Eye (tissue), 1 donor: ENCODE measurements around the gene SLC44A5.
"Not testable (repeated sequence)": the region's sequence is repeated elsewhere in the genome, so short reads cannot be mapped to it uniquely, and the experiment has no call there.

Experiments
- DNase-seq: peaks from one replicate; pipeline ENCODE4 v3.0.0-alpha.2; 2015

SLC44A5 gene

DNA sequence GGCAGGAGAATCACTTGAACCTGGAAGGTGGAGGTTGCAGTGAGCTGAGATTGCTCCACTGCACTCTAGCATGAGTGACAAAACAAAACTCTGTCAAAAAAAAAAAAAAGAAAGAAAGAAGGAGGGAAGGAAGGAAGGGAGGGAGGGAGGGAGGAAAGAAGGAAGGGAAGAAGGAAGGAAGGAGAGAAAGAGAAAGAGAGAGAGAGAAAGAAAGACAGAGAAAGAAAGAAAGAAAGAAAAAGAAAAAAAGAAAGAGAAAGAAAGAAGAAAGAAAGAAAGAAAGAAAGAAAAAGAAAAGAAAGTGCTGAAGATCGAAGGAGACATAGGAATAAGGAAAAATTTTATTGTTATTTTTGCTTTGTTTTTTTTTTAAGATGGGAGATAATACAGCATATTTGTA lies 166.7 kb downstream of the SLC44A5 start:
- no peak for DNase-seq

DNA sequence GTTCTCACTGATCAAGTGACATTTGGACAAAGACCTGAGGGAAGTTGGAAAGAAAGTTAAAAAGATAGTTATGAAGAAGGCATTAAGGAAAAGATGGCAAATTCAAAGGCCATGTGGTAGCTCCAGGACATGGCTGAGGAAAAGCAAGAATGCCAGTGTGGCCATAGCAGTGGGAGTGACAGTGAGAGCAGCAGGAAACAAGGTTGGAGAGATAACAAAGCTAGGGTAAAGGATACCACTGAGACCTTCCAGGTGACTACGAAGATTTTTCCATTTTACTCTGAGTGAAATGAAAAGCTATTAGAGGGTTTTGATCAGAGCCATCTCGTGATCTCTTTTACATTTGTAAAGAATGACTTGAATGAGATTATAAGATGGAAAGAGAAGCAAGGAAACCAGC lies 170.6 kb downstream of the SLC44A5 start:
- DNase-seq: no peak

DNA sequence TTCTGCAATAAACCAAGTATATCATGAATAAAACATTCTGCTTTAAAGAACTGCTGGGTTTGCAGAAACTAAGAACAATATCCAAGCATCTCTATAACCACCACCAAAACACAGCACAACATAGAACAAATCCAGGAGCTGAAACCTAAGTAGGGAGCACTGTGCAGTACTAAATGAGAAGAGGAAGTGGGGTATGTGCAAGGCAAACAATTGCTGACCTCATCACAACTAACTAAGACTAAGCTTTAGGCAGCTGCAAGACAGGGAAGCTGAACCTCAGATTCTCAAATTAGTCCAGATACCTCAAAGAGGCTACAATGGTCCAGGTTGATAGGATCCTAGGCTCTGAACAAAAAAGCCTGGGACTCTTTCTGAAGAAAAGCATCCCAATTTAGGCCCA lies 172.6 kb downstream of the SLC44A5 start:
- no peak for DNase-seq

DNA sequence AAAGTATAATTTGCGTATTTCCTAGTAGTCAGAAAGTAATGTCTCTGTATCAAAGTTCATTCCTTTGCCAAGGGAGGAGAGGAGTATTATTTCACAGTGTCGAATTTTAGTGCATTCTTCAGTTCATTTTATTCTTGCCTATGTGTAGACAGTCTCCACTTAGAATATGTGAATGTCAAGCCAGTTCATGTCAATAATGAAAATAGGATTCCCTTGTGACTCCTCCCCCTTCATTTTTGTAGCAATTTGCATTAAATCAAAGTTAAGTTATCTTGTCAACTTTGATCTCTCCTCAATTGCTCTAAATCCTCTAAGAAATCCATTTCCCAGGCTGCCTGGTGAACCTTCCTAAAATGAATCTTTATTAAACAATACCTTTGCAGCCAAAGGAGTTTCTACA lies 179.1 kb downstream of the SLC44A5 start:
- no peak for DNase-seq

DNA sequence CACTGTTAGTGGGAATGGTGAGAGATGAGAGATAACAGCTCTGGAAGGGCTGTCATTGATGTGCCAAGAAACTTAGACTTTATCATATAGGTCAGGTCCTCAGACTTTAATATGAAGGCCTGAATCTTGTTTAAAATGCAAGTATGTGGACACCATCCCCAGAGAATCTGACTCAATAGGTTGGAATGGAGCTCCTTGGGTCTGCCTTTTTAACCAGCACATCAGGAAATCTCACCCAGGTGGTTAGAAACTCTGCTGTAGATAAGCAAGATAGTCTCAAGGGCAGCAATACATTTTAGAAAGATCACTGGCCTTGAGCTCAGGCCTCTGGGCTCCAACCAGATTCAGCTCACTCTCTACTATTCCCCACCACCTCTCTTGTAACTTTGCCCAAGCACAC lies 180.4 kb downstream of the SLC44A5 start:
- DNase-seq: no peak

DNA sequence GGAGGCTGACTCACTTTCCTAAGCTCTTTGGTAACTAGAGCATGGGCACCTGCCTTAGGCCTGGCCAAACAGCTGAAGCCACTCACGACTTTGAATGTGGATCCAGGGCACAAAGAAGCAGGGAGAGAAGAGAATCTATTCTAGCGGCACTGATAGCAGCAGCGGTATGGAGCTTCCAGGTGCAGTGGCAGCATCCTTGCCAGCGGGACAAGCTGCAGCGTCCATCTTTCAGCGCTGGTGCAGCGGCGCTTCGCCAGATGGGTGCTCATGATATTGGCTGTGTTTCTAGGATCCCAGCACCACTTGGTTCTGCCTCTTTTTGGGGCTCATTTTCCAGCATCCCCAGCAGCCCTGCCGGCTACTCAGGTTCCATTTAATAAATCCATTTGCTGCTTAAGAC lies 184.2 kb downstream of the SLC44A5 start:
- no peak for DNase-seq

DNA sequence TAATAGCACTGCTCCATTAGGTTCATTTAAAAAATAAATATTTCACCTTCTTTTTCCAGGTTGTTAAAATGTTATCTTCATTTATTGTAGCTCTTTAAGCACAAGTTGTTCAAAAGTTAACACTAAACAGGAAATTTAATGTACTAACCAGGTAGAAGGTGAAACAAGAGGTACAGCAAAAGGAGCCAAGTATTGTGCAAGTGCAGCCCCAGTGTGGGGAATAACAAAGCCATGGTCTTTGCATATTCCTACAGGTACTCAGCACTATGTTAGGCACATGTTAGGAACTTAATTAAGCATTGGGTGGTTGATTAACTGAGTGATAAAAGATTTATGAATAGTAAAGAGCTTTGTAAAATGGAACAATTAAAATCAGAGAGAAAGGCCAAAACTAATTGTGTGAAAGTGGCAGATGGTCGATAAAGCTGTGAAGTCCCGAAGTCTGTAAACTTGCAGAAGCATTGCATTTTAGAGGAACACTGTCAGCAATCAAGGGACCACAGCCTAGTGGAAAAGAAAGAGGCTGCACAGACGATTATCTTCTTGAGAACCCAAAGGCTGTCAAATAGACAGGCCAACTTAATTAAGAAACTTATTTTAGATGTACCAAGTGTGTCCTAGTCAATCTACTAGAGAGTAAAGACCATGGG lies 185.8 kb downstream of the SLC44A5 start:
- no peak for DNase-seq

DNA sequence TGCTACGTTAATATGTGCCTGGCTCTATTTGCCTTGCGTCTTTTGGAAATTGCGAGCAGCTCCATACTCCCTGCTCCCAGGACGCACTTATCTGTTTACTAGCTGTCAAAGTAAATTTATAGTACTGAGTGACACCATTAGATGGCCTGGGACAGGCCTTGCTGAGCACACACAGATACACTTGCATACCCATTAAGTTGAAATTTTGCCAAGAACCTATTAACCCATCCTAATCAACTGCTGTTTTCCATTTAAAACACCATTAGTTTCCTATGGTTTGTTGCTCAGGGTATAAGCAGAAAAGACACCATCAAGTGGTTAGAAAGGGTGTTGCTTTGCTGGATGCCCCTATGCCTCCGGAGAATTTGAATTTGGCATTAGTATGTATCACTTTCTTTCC lies 187.3 kb downstream of the SLC44A5 start:
- peak; percentile 35 for DNase-seq

DNA sequence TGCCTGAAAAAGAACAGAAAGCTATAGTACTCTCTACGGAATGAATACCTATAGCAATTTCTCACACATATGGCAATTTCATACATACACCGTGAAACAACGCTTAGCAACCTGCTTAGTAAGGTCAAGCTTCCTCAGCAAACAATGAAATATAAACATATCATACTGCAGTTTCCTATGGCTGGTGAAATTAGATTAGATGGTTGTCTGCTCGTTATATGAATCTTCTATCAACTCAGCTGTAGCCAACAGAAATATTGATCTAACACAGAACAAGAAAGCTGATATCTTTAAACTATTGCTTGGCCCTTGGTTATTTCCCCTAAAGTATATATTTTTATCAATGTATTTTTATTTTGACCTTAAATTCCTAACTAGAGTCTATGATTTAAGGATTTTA lies 187.8 kb downstream of the SLC44A5 start:
- DNase-seq: peak; percentile 9

DNA sequence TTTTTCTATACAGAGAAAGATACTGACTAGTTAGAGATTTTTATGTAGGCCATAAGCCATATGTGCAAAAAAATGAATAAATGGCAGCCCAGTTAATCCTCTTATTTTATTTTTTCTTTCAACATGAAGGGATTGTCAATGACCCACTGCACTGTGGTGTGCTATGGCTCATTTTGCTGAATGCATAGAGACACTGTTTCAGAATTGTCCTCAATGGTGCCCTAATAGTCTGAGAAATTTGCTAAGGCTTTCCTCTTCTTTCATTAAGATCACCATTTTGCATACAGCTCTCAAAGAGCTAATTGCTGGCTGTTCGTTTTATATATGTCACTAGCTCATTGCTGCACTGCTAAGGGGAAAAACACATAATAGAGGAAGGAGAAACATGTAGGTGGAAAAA lies 189.5 kb downstream of the SLC44A5 start:
- DNase-seq: no peak

DNA sequence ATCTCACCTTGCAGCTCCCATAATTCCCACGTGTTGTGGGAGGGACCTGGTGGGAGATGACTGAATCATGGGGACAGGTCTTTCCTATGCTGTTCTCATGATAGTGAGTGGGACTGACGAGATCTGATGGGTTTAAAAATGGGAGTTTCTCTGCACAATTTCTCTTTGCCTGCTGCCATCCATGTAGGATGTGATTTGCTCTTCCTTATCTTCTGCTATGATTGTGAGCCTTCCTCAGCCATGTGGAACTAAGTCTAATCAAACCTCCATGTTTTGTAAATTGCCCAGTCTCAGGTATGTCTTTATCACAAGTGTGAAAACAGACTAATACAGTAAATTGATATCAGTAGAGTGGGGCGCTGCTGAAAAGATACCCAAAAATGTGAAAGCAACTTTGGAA lies 195.7 kb downstream of the SLC44A5 start:
- DNase-seq: no peak

DNA sequence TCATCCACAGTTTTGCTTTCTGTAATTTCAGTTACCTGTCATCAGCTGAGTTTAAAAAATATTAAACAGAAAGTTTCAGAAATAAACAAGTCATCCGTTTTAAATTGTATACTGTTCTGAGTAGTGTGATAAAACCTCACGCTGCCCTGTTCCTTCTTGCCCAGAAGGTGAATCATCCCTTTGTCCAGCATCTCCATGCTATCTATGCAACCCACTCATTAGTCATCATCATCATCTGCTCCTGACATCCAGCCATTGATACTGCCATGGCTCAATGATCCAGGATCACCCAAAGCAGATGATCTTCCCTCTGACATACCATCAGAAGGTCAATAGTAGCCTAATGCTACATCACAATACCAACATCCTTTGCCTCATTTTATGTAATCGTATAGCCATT lies 198.3 kb downstream of the SLC44A5 start:
- no peak for DNase-seq

DNA sequence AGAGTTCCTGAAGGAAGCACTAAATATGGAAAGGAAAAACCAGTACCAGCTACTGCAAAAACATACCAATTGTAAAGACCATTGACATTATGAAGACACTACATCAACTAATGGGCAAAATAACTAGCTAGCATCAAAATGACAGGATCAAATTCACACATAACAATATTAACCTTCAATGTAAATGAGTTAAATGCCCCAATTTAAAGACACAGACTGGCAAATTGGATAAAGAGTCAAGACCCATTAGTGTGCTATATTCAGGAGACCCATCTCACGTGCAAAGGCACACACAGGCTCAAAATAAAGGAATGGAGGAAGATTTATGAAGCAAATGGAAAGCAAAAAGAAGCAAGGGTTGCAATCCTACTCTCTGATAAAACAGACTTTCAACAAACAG lies 206.2 kb downstream of the SLC44A5 start:
- not testable (repeated sequence) for DNase-seq

DNA sequence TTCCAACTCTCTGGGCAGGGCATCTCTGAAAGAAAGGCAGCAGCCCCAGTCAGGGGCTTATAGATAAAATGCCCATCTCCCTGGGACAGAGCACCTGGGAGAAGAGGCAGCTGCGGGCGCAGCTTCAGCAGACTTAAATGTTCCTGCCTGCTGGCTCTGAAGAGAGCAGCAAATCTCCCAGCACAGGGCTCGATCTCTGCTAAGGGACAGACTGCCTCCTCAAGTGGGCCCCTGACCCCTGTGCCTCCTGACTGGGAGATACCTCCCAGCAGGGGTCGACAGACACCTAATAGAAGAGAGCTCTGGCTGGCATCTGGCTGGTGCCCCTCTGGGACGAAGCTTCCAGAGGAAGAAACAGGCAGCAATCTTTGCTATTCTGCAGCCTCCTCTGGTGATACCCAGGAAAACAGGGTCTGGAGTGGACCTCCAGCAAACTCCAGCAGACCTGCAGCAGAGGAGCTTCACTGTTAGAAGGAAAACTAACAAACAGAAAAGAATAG lies 207.7 kb downstream of the SLC44A5 start:
- not testable (repeated sequence) for DNase-seq

DNA sequence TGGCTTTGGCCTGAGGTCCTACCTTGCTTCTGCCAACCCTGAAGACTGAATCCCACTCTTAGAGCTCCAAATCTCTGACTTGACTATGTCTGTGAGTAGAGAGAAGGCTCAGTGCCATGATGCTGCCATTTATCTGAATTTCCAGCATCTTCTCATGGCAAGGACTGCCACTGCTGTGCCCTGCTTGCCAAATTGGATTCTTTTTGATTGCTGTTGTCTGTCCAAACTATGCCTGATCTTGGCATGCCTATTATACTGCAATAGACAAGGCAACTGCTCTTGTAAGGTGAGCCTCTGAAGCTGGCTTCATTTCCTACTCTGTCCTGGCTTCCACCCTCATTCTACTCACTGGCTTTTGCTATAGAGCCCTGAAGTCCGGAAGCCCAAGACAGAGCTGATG lies 210.2 kb downstream of the SLC44A5 start:
- no peak for DNase-seq

DNA sequence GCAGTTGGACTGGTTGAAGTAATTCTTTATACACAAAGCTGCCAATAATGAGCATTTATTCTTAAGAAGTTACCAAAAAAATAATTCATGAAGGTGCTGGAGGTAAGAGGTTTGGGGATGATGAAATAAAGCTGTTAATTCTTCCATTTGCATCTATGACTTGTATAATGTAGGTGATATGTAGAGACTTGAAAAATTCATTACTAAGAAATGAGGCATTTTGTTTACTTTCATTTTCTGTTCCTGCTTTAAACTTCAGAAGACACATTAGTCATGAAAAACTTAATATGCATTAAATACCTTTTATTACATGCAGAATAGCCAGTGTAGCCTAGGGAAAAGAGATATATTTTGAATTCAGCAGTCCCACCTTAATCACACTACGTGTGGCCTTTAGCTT lies 214.2 kb downstream of the SLC44A5 start:
- DNase-seq: no peak

DNA sequence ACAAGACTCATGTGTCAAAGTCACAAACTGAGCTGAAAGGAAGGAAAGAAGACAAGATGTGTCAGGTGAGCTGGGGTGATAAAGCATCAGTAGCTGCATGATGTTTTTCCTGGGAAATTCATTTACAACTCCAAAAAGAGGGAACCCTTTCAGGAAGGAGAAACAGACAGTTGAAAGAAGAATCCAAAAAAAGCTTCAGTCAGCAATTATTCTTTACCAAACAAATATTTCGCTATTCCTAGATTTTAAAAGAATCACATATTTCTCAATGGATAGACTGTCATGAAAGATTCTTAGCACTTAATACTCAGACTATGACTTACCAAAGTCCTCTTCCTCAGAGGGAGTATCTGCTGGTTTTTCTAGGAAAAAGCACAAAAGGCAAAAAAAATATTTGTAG lies 214.7 kb downstream of the SLC44A5 start:
- DNase-seq: no peak

DNA sequence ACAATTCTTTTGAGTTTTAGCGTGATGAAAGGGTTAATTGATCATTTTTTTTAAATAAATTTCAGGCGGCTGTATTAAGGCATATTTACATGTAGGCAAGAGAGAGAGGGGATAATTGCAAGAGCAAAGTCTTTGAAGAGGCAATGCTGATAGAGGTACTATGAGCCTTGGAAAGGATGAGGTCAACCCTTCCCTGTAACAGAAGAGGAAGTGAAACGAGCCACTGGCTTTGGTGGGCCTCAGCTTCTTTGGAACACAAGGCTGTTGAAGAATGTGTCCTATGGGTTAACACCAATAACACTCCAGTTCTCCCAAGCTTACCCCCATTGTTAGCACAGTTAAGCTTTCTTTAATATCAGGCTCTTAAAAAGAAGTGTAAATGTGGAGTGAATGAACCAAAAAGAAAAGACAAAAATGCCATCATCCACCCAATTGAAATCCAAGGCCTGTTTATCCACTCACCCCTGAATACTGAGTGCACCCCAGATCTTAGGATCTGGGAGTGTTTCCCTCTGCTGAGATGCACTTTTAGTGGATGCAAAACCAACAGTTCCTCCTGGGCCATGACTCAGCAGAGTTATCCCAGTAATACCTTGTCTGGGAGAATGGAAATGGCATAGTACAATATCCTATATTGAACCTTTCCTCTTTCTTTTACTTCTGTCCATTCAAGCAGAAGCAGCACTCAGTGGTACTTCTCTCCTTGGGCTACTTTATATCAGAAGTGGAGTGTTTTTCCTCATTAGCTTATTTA lies 216.4 kb downstream of the SLC44A5 start:
- no peak for DNase-seq

DNA sequence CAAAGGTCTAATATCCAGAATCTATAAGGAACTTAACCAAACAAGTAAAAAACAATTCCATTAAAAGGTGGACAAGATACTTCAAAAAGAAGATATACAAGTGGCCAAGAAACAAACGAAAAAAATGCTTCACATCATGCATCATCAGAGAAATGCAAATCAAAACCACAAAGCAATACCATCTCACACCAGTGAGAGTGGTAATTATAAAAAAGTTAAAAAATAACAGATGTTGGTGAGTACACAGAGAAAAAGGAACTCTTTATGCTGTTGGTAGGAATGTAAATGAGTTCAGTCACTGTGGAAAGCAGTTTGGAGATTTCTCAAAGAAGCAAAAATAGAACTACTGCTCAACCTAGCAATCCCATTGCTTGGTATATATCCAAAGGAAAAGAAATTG lies 218.6 kb downstream of the SLC44A5 start:
- no peak for DNase-seq

DNA sequence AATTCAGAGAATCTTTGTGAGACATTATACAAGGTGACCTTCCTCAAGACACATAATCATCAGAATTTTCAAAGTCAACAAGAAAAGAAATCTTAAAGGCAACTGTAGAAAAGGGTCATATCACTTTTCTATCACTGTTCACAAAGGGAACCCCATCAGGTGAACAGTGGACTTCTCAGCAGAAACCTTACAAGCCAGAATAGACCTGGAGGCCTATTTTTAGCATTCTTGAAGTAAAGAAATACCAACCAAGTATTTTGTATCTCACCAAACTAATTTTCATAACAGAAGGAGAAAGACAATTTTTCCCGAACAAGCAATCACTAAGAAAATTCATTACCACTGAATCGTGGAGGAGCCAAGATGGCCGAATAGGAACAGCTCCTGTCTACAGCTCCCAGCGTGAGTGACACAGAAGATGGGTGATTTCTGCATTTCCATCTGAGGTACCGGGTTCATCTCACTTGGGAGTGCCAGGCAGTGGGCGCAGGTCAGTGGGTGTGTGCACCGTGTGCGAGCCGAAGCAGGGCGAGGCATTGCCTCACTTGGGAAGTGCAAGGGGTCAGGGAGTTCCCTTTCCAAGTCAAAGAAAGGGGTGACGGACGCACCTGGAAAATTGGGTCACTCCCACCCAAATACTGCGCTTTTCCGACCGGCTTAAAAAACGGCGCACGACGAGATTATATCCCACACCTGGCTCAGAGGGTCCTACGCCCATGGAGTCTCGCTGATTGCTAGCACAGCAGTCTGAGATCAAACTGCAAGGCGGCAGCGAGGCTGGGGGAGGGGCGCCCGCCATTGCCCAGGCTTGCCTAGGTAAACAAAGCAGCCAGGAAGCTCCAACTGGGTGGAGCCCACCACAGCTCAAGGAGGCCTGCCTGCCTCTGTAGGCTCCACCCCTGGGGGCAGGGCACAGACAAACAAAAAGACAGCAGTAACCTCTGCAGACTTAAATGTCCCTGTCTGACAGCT lies 235.2 kb downstream of the SLC44A5 start:
- not testable (repeated sequence) for DNase-seq

DNA sequence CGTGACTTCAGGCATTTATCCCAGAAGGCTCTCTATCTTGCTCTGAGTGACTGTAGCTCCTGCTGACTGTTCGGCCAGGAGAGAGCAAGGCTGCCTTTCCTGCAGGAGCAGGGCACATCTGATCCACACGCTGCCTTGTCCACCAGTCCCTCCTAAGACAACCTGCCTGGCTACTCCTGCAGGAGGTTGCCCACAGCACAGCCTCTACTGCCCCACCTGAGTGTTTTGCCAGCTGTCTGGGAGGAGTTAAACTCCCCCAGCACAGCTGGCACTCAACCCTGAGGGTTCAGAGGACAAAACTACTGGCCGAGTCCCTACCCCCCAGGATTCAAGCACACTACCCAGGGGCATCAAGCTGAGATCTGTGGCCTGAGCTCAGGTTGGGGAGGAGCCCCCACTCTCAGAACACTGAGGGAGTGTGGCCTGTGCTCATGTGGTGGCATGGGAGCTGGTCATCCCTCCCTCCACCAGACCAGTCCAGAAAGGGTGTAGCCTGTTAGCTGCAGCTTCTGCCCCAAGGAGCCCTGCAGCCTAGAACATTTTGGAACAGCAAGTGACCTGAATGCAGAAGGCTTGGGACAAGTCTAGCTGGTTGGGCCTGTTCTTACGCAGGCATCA lies 237.3 kb downstream of the SLC44A5 start:
- no peak for DNase-seq

DNA sequence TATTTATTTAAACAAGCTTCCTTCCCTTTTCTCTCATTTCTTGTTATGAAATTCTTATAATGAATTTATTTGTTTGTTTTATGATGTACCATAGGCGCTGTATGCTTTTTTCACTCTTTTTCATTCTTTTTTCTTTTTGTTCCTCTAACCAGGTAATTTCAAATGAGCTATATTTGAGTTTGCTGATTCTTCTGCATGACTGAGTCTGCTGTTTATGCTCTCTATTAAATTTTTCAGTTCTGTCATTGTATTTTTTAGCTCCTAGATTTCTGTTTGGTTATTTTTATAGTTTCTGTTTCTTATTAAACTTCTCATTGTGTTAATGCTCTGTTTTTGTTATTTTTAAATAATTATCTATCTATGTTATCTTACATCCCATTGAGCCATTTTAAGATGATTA lies 244.3 kb downstream of the SLC44A5 start:
- no peak for DNase-seq

DNA sequence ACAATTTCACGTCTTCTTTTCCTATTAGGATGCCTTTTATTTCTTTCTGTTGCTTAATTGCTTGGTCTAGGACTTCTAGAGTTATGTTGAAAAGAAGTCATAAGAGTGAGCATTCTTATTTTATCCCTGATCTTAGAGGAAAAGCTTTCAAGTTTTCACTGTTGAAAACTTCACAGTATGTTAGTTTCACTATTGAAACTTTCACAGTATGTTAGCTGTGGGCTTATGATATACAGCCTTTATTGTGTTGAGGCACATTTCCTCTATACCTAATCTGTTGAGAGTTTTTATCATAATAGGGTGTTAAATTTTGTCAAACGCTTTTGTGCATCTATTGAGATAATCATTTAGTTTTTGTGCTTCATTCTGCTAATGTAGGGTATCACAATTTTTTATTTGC lies 249.7 kb downstream of the SLC44A5 start:
- no peak for DNase-seq
